ENCODE measurements around the gene WDR48. TPM values are rescaled to one million over a fixed set of nuclear protein-coding genes. Genes with fewer than 3 reads are reported as not detected.
"Not testable (repeated sequence)": the region's sequence is repeated elsewhere in the genome, so short reads cannot be mapped to it uniquely, and the experiment has no call there.

WDR48 gene
- total RNA-seq, 1 experiment from 2014 or later = 19.3 TPM

GRCh38 chr3:39056151-39056550, 4.3 kb downstream of the WDR48 start:
- H3K27me3 ChIP-seq (replicated peaks; ENCODE audit: insufficient read depth, low read depth, low read length, poor library complexity) = no peaks in the 10 kb centered on the region
- H3K9me3 ChIP-seq (ENCODE audit: low read depth, low read length, poor library complexity, severe bottlenecking) = no peaks in the 10 kb centered on the region
- intact Hi-C loops (cut with micrococcal nuclease; ENCODE audit: unreplicated experiment) = no loop called here
- no peak overlapping the region for H3K4me3 ChIP-seq (ENCODE audit: low read depth, low read length, poor library complexity, severe bottlenecking)
- H3K27ac ChIP-seq (ENCODE audit: low read depth, low read length, poor library complexity, severe bottlenecking) = no peak overlapping the region
- no peak for DNase-seq (ENCODE audit: low spot score)
- no peak for TF ChIP-seq CTCF (conservative IDR thresholded peaks at IDR 0.05; ENCODE audit: low read depth, low read length)
- TF ChIP-seq EZH2 (IDR thresholded peaks at IDR 0.05; ENCODE audit: borderline replicate concordance, low read depth, low read length, poor library complexity, severe bottlenecking) = no peak
- CTCF ChIA-PET = no interaction called here
- POLR2A ChIA-PET (ENCODE audit: low non-redundant PET) = no interaction called here
- BruUV-seq (replicated peaks) = no TSS peak
- H3K36me3 ChIP-seq (ENCODE audit: insufficient read depth, low read length, poor library complexity, severe bottlenecking) = no peaks in the 10 kb centered on the region
- no peaks in the 10 kb centered on the region for H3K4me1 ChIP-seq (ENCODE audit: insufficient read depth, low read length, poor library complexity, severe bottlenecking)

GRCh38 chr3:39061228-39061627, 9.4 kb downstream of the WDR48 start:
- H3K9me3 ChIP-seq (ENCODE audit: low read depth, low read length, poor library complexity, severe bottlenecking); H3K27ac ChIP-seq (ENCODE audit: low read depth, low read length, poor library complexity, severe bottlenecking); H3K4me1 ChIP-seq (ENCODE audit: insufficient read depth, low read length, poor library complexity, severe bottlenecking); H3K27me3 ChIP-seq (replicated peaks; ENCODE audit: insufficient read depth, low read depth, low read length, poor library complexity); POLR2A ChIA-PET (ENCODE audit: low non-redundant PET); intact Hi-C loops (cut with micrococcal nuclease; ENCODE audit: unreplicated experiment); H3K4me3 ChIP-seq (ENCODE audit: low read depth, low read length, poor library complexity, severe bottlenecking); CTCF ChIA-PET; H3K36me3 ChIP-seq (ENCODE audit: insufficient read depth, low read length, poor library complexity, severe bottlenecking); DNase-seq (ENCODE audit: low spot score); BruUV-seq (replicated peaks): not testable (repeated sequence)

- Histone ChIP-seq H3K4me1 (ENCODE audit: insufficient read depth, low read length, poor library complexity, severe bottlenecking) (no peaks in the 10 kb centered on the region), H3K36me3 (ENCODE audit: insufficient read depth, low read length, poor library complexity, severe bottlenecking) (no peaks in the 10 kb centered on the region), H3K27me3 (replicated peaks; ENCODE audit: insufficient read depth, low read depth, low read length, poor library complexity) (no peaks in the 10 kb centered on the region), H3K27ac (ENCODE audit: low read depth, low read length, poor library complexity, severe bottlenecking) (no peak overlapping the region), H3K9me3 (ENCODE audit: low read depth, low read length, poor library complexity, severe bottlenecking) (no peaks in the 10 kb centered on the region), H3K4me3 (ENCODE audit: low read depth, low read length, poor library complexity, severe bottlenecking) (no peak overlapping the region)
- intact Hi-C loops (cut with micrococcal nuclease; ENCODE audit: unreplicated experiment) = no loop called here
- POLR2A ChIA-PET (ENCODE audit: low non-redundant PET) = interaction anchor here (0.5 kb wide), 1 partner anchor 26 kb away, joined by 15 read pairs; no protein-coding TSS in a partner anchor
- TF ChIP-seq EZH2 (IDR thresholded peaks at IDR 0.05; ENCODE audit: borderline replicate concordance, low read depth, low read length, poor library complexity, severe bottlenecking) (no peak), CTCF (conservative IDR thresholded peaks at IDR 0.05; ENCODE audit: low read depth, low read length) (no peak)
- DNase-seq (ENCODE audit: low spot score) = no peak
- BruUV-seq (replicated peaks) = no TSS peak
- CTCF ChIA-PET = no interaction called here
These were observed 10.4 kb downstream of the WDR48 start for GRCh38 chr3:39062180-39062579.

GRCh38 chr3:39063143-39063542, 11.3 kb downstream of the WDR48 start:
- intact Hi-C loops (cut with micrococcal nuclease; ENCODE audit: unreplicated experiment) = no loop called here
- DNase-seq (ENCODE audit: low spot score) = no peak
- H3K36me3 ChIP-seq (ENCODE audit: insufficient read depth, low read length, poor library complexity, severe bottlenecking) = no peaks in the 10 kb centered on the region
- no peaks in the 10 kb centered on the region for H3K4me1 ChIP-seq (ENCODE audit: insufficient read depth, low read length, poor library complexity, severe bottlenecking)
- CTCF ChIA-PET = no interaction called here
- H3K9me3 ChIP-seq (ENCODE audit: low read depth, low read length, poor library complexity, severe bottlenecking) = no peaks in the 10 kb centered on the region
- H3K27ac ChIP-seq (ENCODE audit: low read depth, low read length, poor library complexity, severe bottlenecking) = no peak overlapping the region
- BruUV-seq (replicated peaks) = no TSS peak
- no peaks in the 10 kb centered on the region for H3K27me3 ChIP-seq (replicated peaks; ENCODE audit: insufficient read depth, low read depth, low read length, poor library complexity)
- POLR2A ChIA-PET (ENCODE audit: low non-redundant PET) = no interaction called here
- H3K4me3 ChIP-seq (ENCODE audit: low read depth, low read length, poor library complexity, severe bottlenecking) = no peak overlapping the region
- TF ChIP-seq EZH2 (IDR thresholded peaks at IDR 0.05; ENCODE audit: borderline replicate concordance, low read depth, low read length, poor library complexity, severe bottlenecking) (no peak), CTCF (conservative IDR thresholded peaks at IDR 0.05; ENCODE audit: low read depth, low read length) (no peak)
